Activated T-cell treated with anti-CD3 and anti-CD28 coated beads, Interleukin-2, amount 50 U/mL, for 24 hours (primary cell): ENCODE measurements around the gene GEMIN5.

Source experiments
- DNase-seq: peaks from one replicate; pipeline ENCODE4 v3.0.0-alpha.2; 2020
- H3K27ac Mint-ChIP-seq: 2 replicates; pipeline ENCODE4 v1.8.0; 2020; ENCODE audit warnings: mild to moderate bottlenecking, mixed read lengths
- H3K27me3 Mint-ChIP-seq: 2 replicates; pipeline ENCODE4 v1.8.0; 2020; ENCODE audit warnings: mixed read lengths
- H3K36me3 Mint-ChIP-seq: 2 replicates; pipeline ENCODE4 v1.8.0; 2020; ENCODE audit warnings: low read depth, mixed read lengths
- H3K4me1 Mint-ChIP-seq: 2 replicates; pipeline ENCODE4 v1.8.0; 2020; ENCODE audit warnings: low read depth, mixed read lengths
- H3K4me3 Mint-ChIP-seq: 2 replicates; pipeline ENCODE4 v1.8.0; 2020; ENCODE audit warnings: mild to moderate bottlenecking, moderate library complexity, mixed read lengths
- H3K9me3 Mint-ChIP-seq: 2 replicates; pipeline ENCODE4 v1.8.0; 2020; ENCODE audit warnings: mixed read lengths

GEMIN5 gene

DNA sequence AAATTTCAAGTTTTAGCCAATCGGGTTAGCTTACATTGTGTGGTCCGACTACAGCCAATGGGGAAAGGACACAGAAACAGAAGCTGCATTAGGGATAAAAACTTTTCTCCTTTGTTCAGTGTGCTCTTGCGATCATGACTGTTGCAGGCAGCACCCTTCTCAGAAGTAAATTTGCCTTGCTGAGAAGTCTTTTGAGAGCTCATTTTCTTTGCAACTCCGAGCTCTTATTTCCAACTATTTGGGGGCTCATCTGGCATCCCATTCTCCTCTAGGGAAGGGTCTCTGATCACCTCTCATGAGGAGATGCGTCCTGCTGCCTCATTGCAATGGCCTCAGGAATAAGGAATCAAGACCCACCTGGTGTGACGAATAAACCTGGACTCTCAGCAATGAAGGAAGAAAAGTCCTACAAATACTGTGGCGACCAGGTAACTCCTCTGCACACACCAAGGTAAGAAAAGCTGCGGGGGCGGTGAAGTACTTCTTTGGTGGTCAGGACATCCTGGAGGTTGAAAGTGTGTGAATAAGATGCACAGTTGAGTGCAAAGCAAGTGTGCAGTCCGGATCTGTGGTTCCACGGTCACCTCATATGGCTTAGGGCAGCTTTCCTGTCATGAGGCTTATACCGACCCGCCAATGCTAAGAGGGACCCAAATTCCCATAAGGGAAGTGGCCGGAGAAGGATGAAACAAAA, 59.2 kb downstream of the GEMIN5 start:
- no peaks in the 10 kb centered on the region for H3K27me3 Mint-ChIP-seq
- H3K9me3 Mint-ChIP-seq: peaks cover 25% of the 10 kb centered on the region
- DNase-seq: no peak
- no peak overlapping the region for H3K4me3 Mint-ChIP-seq
- no peak overlapping the region for H3K27ac Mint-ChIP-seq
- no peaks in the 10 kb centered on the region for H3K4me1 Mint-ChIP-seq
- peaks cover 92% of the 10 kb centered on the region for H3K36me3 Mint-ChIP-seq

DNA sequence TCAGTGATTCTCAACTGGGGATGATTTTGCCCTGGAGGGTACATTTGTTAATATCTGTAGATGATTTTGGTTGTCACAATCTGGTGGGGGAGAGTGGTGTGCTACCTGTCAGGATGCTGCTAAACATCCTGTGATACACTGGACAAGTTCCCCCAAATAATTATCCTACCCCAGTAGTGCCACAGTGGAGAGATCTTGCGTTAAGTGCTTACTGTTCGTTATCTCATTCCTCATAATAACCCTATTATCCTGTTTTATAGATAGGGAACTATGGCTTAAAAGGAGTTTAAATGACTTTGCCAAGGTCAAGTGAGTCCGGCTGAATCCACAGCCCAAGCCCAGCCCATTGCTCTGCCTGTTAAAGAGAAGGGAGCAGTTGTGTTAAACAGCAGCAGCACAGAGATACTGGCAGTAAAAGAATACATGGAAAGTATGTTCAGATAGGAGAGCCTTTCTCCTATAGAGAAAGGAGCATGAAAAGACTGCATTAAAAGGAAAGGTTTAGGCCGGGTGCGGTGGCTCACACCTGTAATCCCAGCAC, 64.2 kb downstream of the GEMIN5 start:
- Mint-ChIP-seq H3K9me3 (peaks cover 13% of the 10 kb centered on the region), H3K27ac (no peak overlapping the region), H3K27me3 (no peaks in the 10 kb centered on the region), H3K4me3 (no peak overlapping the region), H3K36me3 (peaks cover 86% of the 10 kb centered on the region), H3K4me1 (no peaks in the 10 kb centered on the region)
- DNase-seq: no peak

DNA sequence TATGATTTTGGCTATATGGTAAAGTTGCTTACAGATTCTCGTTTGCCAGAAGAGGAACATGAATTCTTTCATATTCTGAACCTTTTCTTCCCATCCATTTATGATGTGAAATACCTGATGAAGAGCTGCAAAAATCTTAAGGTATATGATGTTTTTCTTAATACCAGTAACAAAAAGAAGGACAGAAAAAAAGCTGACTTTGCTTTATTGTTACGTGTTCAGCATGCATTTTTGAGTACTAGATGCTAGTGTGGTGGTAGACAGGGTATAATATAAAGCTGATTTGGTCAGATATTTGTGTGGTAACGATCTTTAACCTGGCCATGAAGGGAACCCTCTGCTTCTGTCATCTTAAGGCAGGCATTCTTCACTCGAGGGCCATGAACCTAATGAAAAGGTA, 66.3 kb downstream of the GEMIN5 start:
- Mint-ChIP-seq H3K36me3 (peaks cover 85% of the 10 kb centered on the region), H3K4me3 (no peak overlapping the region), H3K4me1 (peaks cover 7% of the 10 kb centered on the region), H3K9me3 (peaks cover 2% of the 10 kb centered on the region), H3K27ac (no peak overlapping the region), H3K27me3 (no peaks in the 10 kb centered on the region)
- DNase-seq: no peak

DNA sequence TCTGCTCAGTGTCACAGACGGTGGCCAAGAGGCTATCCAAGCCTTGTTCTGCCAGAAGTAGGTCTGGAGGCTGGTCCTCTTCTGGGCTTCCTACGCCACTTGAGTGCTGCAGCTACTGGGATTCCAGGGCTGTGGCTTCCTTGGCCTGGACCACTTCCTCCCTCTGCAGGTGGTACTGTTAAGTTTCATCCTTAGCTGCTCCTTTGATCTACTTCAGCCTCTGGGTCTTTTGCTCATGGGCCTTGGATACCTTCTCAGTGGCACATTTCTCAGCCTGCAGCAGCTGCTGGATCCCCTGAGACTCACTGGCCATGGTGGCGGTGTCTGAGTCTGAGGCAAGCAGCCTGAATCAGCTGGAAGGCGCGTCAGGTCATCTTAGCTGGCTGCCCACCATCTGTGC, 69.3 kb downstream of the GEMIN5 start:
- H3K27me3 Mint-ChIP-seq: no peaks in the 10 kb centered on the region
- H3K4me1 Mint-ChIP-seq: peaks cover 29% of the 10 kb centered on the region
- H3K36me3 Mint-ChIP-seq: peaks cover 85% of the 10 kb centered on the region
- no peak overlapping the region for H3K4me3 Mint-ChIP-seq
- no peak for DNase-seq
- no peaks in the 10 kb centered on the region for H3K9me3 Mint-ChIP-seq
- H3K27ac Mint-ChIP-seq: no peak overlapping the region

DNA sequence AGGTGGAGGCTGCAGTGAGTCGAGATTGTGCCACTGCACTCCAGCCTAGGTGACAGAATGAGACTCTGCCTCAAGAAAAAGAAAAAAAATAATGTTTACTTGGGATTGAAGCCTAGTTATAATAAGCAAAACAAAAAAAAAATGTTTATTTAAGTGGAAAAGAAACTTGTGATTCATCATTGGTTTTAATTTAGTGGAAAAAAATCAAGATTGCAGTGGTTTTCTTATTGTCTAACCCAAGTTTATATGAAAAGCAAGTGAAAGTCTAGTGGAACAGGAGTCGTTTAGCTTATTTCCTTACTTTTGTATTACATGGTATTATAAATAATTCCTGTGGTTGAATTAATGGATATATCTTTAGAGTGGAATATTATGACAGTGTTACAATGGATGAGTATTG, 71.2 kb downstream of the GEMIN5 start:
- Mint-ChIP-seq H3K9me3 (no peaks in the 10 kb centered on the region), H3K4me1 (peaks cover 46% of the 10 kb centered on the region), H3K27me3 (no peaks in the 10 kb centered on the region), H3K4me3 (no peak overlapping the region), H3K36me3 (peaks cover 86% of the 10 kb centered on the region), H3K27ac (peak overlapping the region; percentile 8)
- DNase-seq: no peak

DNA sequence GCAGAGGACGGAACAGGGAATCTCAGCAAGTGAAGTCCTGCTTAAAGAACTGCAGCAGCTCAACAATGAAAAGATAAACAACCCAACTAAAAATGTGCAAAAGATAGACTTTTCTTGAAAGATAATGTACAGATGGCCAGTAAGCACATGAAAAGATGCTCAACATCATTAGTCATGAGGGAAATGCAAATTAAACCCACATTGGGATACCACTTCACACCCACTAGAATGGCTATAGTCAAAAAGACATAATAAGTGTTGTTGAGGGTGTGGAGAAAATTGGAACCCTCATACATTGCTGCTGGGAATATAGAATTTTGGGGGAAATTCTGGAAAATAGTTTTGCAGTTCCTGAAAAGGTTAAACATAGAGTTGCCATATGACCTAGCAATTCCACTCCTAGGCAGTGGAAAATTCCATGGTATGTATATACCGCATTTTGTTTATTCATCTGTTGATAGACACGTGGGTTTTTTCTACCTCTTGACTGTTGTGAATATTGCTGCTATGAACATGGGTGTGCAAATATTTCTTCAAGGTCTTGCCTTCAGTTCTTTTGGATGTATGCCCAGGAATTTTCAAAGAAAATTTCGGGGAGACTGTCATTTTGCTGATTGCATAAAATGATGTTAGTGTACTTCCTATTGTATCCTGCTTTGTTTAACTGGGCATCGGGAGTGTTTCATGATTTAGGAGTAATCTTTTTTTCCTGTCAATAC, 72.4 kb downstream of the GEMIN5 start:
- DNase-seq: no peak
- Mint-ChIP-seq H3K4me1 (peaks cover 58% of the 10 kb centered on the region), H3K36me3 (peaks cover 84% of the 10 kb centered on the region), H3K4me3 (no peak overlapping the region), H3K9me3 (no peaks in the 10 kb centered on the region), H3K27me3 (no peaks in the 10 kb centered on the region), H3K27ac (peak overlapping the region; percentile 74)

DNA sequence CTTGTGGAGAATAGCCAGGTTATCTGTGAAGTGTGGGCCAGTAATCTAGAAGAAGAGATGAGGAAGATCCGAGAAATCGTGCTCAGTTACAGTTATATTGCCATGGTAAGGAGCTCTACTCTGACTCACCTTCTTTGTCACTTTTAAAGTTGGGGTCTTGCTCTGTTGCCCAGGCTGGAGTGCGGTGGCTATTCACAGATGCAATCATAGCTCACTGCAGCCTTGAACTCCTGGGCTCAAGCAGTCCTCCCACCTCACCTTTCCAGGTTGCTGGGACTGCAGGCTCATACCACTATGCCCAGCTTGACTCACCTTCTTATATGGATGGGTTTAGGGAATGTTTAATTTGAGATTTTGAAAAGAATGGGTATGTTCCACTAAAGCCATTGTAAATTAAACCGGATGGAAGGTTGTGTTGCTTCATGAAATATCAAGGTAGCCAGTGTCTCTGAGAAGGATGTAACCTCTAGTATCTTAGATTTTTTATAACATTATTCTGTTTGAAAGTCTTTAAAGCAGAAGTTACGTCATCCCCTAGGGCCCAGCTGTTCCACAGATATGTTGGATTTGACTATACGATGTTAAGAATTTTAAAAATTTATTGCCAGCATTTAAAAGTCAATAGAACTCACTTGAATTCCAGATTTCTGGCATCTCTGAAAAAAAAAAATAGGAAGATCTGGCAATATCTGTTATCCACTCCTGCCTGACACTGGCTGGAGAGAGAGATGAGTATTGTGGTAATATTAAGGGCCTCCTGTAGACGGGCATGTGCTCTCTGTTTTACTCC, 74.5 kb downstream of the GEMIN5 start:
- Mint-ChIP-seq H3K4me3 (no peak overlapping the region), H3K4me1 (peaks cover 68% of the 10 kb centered on the region), H3K27me3 (no peaks in the 10 kb centered on the region), H3K36me3 (peaks cover 87% of the 10 kb centered on the region), H3K27ac (peak overlapping the region; percentile 57), H3K9me3 (no peaks in the 10 kb centered on the region)
- no peak for DNase-seq

DNA sequence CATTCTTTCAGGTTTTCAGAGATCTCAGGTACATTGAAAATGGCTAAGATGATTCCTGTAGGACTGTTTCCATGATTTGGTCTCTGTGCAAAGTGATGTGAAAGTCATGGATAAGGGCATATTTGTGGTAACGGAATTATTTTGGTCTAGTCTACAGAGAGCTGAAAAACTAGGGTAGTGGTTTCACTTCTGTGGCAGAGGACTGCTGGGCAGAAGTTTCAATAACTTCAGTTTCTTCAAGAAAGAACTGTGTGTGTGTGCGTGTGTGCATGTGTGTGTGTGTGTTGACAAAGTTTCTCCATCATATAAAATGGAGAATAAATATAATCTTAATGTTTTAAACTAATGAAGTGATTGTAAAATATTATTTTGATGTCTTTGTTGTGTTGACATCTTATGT, 75.2 kb downstream of the GEMIN5 start:
- Mint-ChIP-seq H3K27ac (peak overlapping the region; percentile 86), H3K4me3 (peak overlapping the region; percentile 4), H3K27me3 (no peaks in the 10 kb centered on the region), H3K9me3 (no peaks in the 10 kb centered on the region), H3K4me1 (peaks cover 68% of the 10 kb centered on the region), H3K36me3 (peaks cover 87% of the 10 kb centered on the region)
- no peak for DNase-seq

DNA sequence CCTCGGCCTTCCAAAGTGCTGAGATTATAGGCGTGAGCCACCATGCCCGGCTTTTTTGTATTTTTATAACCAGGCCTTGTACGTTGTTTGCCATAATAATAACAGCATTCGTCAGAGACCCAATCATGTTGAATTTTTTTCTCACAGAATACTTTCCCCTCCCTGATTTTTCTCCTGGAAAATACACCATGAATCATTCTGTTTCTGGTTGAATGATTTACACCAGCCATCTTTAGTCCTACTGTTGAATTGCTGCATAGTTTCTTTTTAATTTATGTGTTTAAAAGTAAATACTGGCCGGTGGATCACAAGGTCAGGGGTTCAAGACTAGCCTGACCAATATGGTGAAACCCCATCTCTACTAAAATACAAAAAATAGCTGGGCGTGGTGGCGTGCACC, 76.1 kb downstream of the GEMIN5 start:
- peak overlapping the region; percentile 12 for H3K4me3 Mint-ChIP-seq
- no peak for DNase-seq
- H3K27ac Mint-ChIP-seq: peak overlapping the region; percentile 86
- H3K36me3 Mint-ChIP-seq: peaks cover 82% of the 10 kb centered on the region
- H3K4me1 Mint-ChIP-seq: peaks cover 68% of the 10 kb centered on the region
- H3K9me3 Mint-ChIP-seq: no peaks in the 10 kb centered on the region
- no peaks in the 10 kb centered on the region for H3K27me3 Mint-ChIP-seq

DNA sequence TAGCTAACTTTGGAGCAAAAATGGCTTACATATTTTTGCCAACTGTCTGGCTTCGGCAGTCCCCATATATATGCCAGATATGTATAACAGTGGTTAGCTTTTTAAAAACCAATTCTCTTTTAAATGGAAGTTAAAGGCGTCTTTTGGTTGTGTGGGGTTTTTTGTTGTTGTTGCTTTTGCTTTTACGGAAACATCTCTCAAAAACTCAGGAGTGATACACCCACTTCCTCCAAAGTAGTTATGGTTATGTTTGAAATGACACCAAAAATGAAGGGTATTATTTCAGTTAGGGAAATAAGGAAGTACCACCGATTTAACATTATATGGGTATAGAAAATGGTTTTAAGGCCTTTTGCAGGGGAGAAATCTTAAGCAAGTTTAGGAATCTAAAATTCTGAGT, 77.2 kb downstream of the GEMIN5 start:
- DNase-seq: no peak
- H3K27me3 Mint-ChIP-seq: no peaks in the 10 kb centered on the region
- H3K4me1 Mint-ChIP-seq: peaks cover 62% of the 10 kb centered on the region
- H3K36me3 Mint-ChIP-seq: peaks cover 72% of the 10 kb centered on the region
- no peaks in the 10 kb centered on the region for H3K9me3 Mint-ChIP-seq
- H3K27ac Mint-ChIP-seq: peak overlapping the region; percentile 100
- peak overlapping the region; percentile 92 for H3K4me3 Mint-ChIP-seq

DNA sequence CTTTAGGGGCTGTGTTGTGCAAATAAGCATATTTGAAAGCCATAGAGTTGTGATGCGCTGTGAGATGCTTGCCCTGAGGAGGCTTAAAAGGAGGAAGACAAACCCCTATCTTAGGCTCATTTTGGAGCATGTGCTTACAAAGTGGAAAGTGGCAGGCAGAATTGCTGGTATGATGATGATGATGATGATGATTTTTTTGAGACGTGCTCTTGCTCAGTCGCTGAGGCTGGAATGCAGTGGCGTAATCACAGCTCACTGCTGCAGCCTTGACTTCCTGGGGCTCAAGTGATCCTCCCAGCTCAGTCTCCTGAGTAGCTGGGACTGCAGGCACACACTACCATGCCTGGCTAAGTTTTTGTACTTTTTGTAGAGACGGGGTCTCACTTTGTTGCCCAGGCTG, 77.9 kb downstream of the GEMIN5 start:
- Mint-ChIP-seq H3K4me1 (peaks cover 56% of the 10 kb centered on the region), H3K27ac (peak overlapping the region; percentile 100), H3K27me3 (no peaks in the 10 kb centered on the region), H3K36me3 (peaks cover 66% of the 10 kb centered on the region), H3K9me3 (no peaks in the 10 kb centered on the region), H3K4me3 (peak overlapping the region; percentile 92)
- no peak for DNase-seq

DNA sequence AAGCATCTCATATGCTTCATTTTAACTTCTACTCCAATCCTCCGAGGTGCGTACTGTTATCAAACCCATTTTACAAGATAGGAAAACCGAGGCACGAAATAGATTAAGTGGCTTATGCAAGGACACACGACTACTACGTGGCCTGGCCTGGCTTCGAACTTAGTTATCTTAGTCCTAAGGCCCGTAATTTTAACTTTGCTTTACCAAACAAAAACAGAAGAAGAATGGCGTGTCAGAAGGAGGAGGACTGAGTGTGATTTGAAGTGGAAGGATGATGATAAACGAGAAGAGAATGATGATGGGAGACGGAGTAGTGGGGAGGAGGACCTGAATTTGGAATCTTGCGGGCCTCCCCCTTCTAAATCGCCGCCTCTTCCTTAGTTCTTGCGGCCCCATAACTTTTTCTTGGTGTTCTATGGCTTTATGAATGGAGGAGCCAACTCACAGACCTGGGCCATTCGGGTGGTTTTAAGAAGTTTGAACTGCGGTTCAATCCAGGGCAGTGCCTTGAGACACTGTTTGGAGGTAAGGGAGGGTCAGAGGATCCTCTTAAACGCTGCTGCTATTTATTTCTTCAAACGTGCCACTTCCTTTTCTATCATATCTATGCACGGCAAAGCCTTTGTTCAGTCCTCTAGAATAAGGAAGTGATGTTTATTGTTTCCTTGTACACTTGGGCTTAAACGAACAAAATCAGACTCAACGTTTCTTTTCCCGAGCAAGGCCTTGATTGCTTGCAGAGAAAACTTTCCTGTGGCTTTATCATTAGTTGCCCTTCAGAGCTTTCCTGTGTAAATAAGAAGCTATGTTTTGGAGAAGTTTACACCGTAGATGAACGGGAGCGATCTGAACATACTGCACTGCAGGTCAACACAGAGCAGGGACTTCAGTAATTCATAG, 78.8 kb downstream of the GEMIN5 start:
- H3K27me3 Mint-ChIP-seq: no peaks in the 10 kb centered on the region
- H3K9me3 Mint-ChIP-seq: no peaks in the 10 kb centered on the region
- H3K27ac Mint-ChIP-seq: peak overlapping the region; percentile 100
- peaks cover 51% of the 10 kb centered on the region for H3K4me1 Mint-ChIP-seq
- no peak for DNase-seq
- H3K4me3 Mint-ChIP-seq: peak overlapping the region; percentile 92
- H3K36me3 Mint-ChIP-seq: peaks cover 57% of the 10 kb centered on the region

DNA sequence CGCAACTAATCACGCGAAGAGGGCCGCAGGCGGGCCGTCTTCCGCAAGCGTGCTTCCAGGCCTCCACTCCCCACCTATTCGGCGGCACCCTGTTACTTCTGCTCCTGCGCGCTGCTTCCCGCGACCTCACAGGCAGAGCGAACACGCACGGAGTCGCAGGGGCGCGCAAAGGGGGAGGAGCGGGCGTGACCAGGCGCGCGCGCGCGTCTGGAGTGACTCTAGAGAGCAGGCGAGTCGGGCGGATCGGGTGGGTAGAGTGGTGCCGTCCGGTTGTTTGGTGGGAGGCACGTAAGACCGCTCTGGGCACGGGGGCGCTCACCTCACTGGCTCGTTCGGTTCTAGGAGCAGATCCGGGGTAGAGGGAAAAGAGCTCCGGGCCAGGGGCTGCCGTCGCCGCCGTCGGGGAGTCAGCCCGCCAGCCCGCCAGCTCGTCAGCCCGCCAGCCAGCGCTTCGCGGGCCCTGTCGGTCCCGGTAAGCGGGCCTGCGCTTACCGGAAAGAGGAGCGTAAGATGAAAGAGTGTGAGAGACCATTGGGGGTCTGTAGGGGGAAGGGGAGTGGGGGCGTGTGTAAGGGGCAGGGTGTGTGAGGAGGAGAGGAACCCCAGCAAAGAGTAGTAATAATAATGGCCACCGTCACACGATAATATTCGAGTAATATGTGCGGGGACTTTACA, 79.6 kb downstream of the GEMIN5 start, which contains the start of gene CNOT8:
TSS of gene CNOT8 (plus strand) at position 331 of the 675 bp plus-strand sequence. CDS start 4,652 bp downstream, outside the sequence.
- Mint-ChIP-seq H3K4me1 (peaks cover 46% of the 10 kb centered on the region), H3K27ac (peak within 1 kb of the TSS; percentile 100), H3K9me3 (no peaks in the 10 kb centered on the region), H3K27me3 (no peaks in the 10 kb centered on the region), H3K4me3 (peak within 1 kb of the TSS; percentile 92), H3K36me3 (peaks cover 50% of the 10 kb centered on the region)
- DNase-seq: peak; percentile 99
